Parathyroid adenoma (tissue), 2 donors: ENCODE measurements around the gene ISL2.

ENCODE experiments used
- H2AFZ ChIP-seq: fragments of 300-600 bp; sonication (generic); one replicate; pipeline ENCODE4 v1.7.0; 2017; ENCODE audit warnings: antibody characterized with exemption, mild to moderate bottlenecking
- H3K27ac ChIP-seq: fragments of 300-600 bp; sonication (generic); one replicate; pipeline ENCODE4 v1.7.0; 2017
- H3K27me3 ChIP-seq: fragments of 300-600 bp; sonication (generic); one replicate; pipeline ENCODE4 v1.7.0; 2017; ENCODE audit warnings: low read length; ENCODE audit not compliant: control insufficient read depth, insufficient read depth
- H3K36me3 ChIP-seq: fragments of 300-600 bp; sonication (generic); one replicate; pipeline ENCODE4 v1.7.0; 2017; ENCODE audit warnings: low read length; ENCODE audit not compliant: control insufficient read depth, insufficient read depth
- H3K4me1 ChIP-seq: fragments of 300-600 bp; sonication (generic); one replicate; pipeline ENCODE4 v1.7.0; 2017; ENCODE audit warnings: control low read depth
- H3K4me2 ChIP-seq: fragments of 300-600 bp; sonication (generic); one replicate; pipeline ENCODE4 v1.7.0; 2017; ENCODE audit warnings: low read length
- H3K4me3 ChIP-seq: fragments of 300-600 bp; sonication (generic); one replicate; pipeline ENCODE4 v1.7.0; 2017; ENCODE audit warnings: low read depth, low read length
- H3K79me2 ChIP-seq: fragments of 300-600 bp; sonication (generic); one replicate; pipeline ENCODE4 v1.7.0; 2017; ENCODE audit warnings: control low read depth
- H3K9ac ChIP-seq: fragments of 300-600 bp; sonication (generic); one replicate; pipeline ENCODE4 v1.7.0; 2017; ENCODE audit warnings: mild to moderate bottlenecking
- H3K9me3 ChIP-seq: fragments of 300-600 bp; sonication (generic); one replicate; pipeline ENCODE4 v1.7.0; 2017; ENCODE audit warnings: low read length; ENCODE audit not compliant: control insufficient read depth
- CTCF ChIP-seq: fragments of 300-600 bp; sonication (generic); IDR thresholded peaks from one replicate; pipeline ENCODE4 v1.7.0; 2017; ENCODE audit warnings: antibody characterized with exemption, mild to moderate bottlenecking
- donor health status: primary hyperparathyroidism.

Gene ISL2

GRCh38 chr15:76391847-76392246 lies 55.3 kb downstream of the ISL2 start:
- Histone ChIP-seq H3K79me2 (no peaks in the 10 kb centered on the region), H3K4me3 (no peak overlapping the region), H3K27me3 (no peaks in the 10 kb centered on the region), H3K36me3 (no peaks in the 10 kb centered on the region), H3K9me3 (no peaks in the 10 kb centered on the region), H3K27ac (no peak overlapping the region), H3K9ac (no peak overlapping the region), H3K4me1 (no peaks in the 10 kb centered on the region), H3K4me2 (no peak overlapping the region), H2AFZ (no peak overlapping the region)
- TF ChIP-seq CTCF: no peak
